GM11168 (cell line): ENCODE measurements around the gene ADAMTS8.

Experiments used
- in situ Hi-C: fragments of 300-500 bp; cut with MboI; formaldehyde crosslinking; loops from one replicate; pipeline ENCODE4 v1.12.0; 2022; ENCODE audit warnings: low sequenced_read_pairs; ENCODE audit not compliant: unreplicated experiment

Gene ADAMTS8

DNA sequence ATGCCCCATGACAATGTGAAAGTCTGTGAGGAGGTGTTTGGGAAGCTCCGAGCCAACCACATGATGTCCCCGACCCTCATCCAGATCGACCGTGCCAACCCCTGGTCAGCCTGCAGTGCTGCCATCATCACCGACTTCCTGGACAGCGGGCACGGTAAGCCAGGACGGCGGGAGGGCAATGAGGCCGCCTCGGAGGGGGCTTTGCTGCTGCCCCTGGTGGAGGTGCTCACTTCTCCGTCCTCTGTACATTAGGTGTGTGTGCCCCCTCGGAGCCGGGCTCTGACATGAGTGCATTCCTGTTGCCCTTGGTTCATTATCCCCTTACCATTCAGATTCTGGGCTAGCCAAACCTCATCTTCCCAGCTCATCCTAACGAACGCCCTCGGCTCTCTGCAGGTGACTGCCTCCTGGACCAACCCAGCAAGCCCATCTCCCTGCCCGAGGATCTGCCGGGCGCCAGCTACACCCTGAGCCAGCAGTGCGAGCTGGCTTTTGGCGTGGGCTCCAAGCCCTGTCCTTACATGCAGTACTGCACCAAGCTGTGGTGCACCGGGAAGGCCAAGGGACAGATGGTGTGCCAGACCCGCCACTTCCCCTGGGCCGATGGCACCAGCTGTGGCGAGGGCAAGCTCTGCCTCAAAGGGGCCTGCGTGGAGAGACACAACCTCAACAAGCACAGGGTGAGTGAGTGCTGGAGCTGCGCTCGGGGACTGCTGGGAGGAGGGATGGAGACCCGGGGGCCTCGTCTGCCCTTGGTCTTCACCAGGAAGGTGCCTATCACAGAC lies 33.9 kb upstream of the ADAMTS8 start:
- in situ Hi-C loops = no loop called here

DNA sequence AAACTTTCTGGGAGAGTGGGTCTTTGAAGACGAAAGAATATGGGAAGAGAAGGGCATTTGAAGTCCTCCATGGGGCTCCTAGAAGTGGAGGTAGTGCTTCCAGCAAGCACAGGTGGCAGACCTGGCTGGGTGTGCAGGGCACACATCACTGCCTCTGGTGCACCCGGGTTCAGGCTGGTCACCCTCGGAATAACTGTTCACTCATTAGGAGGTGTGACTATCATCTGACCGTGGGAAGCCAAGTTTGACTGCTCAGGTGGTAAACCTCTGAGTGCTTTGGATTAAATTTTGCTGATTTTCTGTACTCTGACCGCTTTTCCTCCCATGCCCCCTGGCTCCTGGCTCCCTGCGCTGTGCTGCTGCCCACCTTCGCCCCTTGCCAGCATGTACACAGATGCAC lies 31.1 kb upstream of the ADAMTS8 start:
- in situ Hi-C loops = no loop called here

DNA sequence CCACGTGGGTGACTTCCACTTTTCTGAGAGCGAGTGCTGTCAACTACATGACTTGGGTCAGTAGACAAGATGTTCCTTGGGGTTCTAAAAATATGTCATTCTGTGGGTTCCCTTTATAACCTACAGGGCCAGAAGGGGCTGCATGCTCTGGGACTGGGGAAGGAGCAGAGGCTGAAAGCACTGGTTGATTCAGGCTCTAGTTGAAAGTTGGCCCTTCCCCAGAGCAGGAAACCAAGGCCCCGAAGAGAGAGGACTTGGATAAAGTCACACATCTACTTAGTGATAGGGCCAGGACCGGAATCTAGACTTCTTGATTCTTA lies 30.0 kb upstream of the ADAMTS8 start:
- in situ Hi-C loops = no loop called here

DNA sequence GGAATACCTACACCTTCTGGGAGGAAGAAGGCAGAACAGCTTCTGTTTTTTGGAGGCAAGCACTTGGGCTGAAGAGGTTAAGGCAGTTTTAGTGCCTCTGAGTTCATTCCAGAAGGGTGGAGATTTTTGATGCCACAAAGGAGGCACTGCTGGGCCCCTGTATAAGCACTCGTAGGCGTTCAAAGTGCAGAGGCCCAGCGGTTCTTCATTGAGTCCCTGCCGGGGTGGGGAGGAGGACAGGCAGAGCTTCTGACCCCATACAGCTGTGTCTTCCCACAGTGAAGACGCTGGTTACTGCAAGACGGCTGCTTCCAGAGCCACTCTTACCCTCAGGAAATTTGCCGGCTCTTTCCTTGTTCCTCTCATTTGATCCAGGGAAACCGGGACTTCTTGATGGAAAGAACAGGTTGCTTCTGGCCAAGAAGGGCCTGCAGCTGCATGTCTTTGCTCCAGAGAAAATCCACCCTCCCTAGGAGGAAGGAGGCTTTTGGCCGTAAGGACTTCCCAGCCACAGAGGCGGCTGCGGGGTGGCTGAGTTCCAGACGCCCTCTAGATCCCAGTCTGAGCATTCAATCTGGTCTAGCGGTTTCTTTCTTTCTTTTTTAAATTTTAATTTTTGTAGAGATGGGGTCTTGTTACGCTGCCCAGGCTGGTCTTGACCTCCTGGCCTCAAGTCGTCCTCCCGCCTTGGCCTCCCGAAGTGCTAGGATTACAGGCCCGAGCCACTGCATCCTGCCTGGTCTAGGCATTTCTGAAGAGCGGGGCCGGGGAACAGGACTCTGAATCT lies 29.4 kb upstream of the ADAMTS8 start:
- in situ Hi-C loops = no loop called here

DNA sequence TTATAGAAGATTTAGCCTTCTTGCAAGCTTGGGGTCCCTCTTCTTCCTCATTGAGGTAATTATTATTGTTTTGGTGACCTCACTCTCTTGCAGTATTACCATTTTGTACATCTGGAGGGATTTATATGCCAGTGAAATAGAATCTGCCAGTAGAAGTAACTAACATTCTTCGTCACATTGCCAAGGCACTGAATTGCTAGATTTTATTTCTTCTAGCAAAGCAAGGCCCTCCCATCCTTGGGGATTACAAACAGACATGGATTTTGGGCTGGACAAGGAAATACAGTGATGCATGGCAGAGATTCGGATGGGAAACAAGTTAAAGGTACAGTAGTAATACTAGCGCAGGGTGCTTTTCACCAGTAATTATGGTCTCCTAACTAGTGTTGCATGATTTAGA lies 27.9 kb upstream of the ADAMTS8 start:
- in situ Hi-C loops = no loop called here

DNA sequence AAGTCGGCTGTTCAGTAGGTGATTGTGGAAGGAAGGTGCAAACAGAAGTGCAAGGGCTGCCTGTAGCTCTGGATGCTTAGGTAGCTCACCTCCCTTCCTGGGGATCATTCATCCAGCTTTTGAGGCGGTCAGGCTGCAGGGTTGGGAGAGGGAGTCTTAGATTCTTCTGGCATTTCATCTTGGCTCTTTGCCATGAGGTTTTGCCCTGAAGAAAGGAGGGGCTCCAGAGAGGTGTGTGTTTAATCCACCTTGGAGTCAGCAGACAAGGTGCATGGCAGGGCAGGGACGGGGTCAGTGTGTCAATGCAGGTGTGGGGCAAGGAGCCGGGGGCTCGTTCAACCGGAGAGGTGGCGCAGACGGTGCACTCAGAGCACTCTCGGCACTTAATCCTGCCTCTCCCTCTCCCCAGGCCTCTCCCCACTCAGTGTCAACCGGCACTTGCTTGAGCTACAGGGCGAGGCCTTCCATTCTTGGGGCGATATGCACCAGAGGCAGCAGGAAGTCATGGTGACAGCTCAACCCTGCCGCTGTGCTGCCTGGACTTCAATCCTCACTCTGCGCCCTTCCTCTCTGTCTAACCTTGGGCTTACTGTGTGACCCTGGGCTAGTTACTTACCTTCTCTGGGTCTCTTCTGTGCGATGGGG lies 27.2 kb upstream of the ADAMTS8 start:
- in situ Hi-C loops = no loop called here

DNA sequence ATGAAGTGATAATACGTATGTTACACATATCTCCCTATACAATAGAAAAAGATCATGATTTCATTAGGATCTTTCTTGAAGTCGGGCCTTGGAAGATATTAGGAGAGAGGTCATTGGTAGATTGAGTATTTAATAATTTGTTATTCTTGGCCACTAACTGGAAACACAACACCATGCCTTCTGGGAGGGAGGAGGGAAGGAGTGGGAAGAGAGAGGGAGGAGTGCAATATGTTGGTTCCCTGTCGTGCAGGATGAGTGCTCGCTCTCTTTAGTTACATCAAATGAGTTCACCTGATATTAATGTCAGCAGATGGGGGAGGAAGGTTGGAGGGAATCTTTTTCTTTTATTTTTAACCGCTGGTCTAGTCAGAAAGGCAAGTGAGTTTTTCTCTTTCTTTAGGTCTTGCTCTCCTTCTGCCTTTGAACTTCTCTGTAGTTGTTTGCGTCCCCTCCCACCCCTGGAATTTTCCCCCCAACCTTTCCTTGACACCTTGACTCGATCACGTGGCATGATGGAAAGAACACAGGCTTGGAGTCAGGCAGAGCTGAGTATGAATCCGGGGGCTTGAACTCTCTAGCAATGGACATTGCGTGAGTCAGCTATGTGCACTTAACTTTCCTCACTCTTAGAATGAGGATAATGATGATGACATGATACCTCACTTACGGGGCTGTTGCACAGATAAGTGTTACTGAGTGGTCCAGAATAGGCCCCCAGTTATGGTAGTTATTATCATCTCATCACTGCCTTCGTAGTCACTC lies 26.3 kb upstream of the ADAMTS8 start:
- in situ Hi-C loops = no loop called here

DNA sequence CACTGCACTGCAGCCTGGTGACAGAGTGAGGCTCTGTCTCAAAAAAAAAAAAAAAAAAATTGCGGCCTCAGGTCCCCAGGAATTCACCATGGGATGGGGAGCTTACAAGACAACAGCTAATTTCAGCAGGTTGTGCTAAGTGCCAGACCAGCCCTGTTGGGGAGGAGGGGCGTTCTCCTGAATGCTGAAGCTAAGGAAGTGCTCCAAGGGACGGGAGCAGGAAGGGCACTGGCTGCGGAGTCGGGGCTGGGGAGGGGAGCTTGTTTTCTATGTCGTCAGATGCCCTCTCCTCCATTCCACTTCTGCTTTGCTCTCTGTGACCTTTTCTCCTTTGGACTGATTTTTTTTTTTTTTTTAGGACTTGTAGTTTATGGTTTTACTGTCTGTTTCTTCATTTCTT lies 24.5 kb upstream of the ADAMTS8 start:
- in situ Hi-C loops = no loop called here

DNA sequence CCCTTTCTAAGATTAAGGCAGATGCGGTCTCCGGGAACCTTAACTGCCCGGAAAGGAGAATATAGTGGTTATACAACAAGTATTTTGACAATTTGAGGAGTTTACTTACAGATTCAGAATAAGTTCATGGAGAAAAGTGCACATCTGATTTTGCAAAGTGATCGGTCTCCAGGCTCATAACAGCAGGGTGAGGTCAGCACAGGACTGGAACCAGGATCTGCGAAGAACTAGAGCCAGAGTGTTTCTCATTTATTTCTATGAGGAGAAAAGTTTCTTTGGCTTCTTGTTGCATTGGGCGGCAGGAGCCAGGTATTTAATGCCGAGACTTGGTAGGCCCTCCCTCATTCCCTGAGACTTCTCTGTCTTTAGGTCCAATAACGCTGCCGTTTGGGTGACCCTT lies 23.8 kb upstream of the ADAMTS8 start:
- in situ Hi-C loops = no loop called here

DNA sequence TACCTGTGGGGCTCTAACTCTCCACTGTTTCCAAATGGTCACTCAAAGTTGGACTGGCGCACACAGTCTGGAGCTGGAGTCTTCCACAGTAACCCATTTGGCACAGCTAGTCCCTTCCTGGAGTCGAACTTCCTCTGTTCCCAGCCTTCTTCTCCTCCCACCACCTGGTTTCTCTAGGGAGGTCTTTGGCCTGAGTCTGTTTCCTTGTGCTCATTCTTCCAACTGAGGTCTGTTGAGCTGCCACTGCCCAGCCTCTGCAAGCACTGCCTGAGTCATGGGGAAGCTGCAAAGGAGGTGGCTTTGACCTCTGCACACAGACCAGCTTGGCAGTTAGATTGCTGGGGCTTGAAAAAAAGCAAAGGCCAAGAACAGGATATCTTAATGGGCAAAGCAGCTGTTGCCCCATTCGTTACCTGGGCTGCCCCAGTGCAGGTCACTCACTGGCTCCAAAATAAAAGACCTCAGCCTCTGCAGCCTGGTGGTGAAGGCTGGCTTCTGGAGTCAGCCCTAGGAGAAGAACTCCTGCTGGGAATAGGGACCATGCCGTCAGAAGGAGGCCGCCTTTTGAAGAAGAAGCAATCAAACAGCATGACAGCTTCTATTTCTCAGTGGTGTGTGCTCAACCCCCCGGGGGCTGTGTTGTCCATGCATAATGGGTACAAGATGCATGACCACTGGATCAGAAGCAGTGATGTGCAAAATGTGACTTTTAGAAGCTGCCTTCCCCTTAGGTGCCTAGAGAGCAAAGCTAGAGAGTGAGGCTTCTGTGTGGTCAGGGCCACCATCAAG lies 23.0 kb upstream of the ADAMTS8 start:
- in situ Hi-C loops = no loop called here

DNA sequence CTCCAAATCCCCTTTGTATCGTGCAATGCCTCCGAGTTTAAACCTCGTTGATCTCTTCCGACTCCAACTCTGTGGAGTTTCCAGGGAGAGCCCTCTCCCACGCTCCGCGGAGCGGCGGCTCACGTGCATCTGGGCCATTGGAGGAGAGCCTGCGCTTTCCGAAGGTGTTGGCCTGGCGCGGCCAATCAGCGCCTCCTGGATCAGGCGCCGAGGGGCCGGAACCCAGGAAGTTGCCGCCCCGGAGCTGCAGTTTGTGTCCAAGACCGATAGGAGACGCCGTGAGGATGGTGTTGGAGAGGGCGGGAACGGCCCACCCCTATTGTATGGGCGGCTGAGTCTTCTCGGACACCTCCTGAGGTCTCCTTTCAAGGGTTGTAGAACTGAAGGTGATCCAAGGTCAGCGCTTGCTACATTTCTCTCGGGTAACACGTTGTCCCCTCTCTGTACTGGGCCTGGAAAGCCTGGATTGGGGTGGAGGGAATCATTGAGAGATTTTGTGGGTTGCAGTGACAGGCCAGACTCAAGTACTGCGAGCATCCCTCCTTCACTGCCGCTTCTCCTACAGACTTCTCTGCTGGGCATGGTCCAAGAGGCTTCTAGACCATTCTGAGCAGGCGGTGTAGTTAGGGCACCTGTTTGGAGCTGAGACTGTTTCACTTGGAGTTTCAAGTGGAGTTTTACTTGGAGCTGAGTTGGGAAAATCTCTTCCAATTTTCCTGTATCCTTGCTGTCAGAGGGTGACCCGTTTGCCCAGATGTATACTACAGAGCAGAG lies 21.8 kb upstream of the ADAMTS8 start:
- in situ Hi-C loops = no loop called here

DNA sequence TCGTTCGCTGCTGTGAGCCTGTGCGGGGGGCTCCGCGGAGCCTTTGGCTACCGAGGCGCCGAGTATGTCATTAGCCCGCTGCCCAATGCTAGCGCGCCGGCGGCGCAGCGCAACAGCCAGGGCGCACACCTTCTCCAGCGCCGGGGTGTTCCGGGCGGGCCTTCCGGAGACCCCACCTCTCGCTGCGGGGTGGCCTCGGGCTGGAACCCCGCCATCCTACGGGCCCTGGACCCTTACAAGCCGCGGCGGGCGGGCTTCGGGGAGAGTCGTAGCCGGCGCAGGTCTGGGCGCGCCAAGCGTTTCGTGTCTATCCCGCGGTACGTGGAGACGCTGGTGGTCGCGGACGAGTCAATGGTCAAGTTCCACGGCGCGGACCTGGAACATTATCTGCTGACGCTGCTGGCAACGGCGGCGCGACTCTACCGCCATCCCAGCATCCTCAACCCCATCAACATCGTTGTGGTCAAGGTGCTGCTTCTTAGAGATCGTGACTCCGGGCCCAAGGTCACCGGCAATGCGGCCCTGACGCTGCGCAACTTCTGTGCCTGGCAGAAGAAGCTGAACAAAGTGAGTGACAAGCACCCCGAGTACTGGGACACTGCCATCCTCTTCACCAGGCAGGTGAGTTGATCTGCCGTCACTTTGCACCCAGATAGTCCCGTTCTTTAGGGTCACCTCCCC lies 21.0 kb upstream of the ADAMTS8 start:
- in situ Hi-C loops = no loop called here

DNA sequence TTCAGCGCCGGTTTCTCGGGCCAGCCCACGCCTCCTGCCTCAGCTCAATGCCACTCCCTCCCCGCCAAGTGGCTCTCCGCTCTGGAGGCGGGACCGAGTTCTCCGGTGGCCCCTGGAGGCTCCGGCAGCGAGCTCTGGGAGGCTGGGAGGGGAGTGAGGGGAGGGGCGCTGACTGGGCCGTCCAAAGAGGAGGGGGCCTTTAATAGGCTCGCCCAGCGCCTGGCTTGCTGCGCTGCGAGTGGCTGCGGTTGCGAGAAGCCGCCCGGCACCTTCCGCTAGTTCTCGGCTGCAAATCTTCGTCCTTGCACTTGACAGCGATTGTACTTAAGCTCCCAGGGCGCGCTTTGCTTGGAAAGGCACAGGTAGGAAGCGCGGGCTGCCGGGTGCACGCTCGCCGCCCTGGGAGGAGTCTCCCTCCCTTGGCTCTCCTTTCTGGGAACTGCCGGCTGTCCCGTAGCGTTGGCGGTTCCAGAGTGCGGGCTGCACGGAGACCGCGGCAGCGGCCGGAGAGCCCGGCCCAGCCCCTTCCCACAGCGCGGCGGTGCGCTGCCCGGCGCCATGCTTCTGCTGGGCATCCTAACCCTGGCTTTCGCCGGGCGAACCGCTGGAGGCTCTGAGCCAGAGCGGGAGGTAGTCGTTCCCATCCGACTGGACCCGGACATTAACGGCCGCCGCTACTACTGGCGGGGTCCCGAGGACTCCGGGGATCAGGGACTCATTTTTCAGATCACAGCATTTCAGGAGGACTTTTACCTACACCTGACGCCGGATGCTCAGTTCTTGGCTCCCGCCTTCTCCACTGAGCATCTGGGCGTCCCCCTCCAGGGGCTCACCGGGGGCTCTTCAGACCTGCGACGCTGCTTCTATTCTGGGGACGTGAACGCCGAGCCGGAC lies 20.3 kb upstream of the ADAMTS8 start, which contains the start of gene ADAMTS15:
ADAMTS15 (plus strand) TSS at position 230 of the 894 bp plus-strand sequence; CDS start at position 559, 329 bp downstream.
- in situ Hi-C loops = no loop called here

DNA sequence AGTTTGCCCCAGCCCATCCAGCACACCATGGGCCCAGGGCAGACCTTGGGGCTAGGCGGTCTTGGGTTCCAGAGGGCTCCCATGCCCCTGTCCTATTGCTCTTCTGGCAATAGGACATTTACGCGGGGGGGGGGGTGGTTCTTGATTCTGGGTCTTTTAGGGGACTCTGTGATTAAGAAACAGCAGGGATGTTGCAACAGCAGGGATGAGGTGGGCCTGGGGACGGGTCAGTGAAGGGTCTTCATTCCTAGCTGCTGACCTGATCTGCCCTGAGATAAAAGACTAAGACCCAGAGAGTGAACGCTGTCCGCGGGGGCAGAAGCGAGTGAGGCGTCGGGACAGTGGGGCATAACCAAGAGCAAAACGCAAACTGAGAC lies 19.6 kb upstream of the ADAMTS8 start:
- in situ Hi-C loops = no loop called here

DNA sequence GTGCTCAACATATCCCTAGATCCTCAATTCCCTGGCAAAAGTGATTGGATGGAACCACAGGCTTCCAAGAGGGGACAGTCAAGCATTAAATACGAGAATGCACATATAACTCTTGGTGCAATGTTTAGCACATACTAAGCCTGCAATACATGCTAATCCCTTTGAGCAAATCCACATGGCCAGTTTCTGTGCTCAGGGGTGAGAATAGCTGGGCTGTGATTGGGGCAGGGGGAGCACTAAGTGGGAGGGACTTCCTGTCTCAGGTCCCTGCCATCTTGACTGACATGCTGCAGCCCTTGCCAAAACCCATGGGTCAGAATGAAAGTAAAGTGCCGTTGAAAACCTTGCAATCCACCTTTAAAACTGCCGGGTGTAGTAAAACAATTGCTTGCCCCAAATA lies 17.4 kb upstream of the ADAMTS8 start:
- in situ Hi-C loops = no loop called here

DNA sequence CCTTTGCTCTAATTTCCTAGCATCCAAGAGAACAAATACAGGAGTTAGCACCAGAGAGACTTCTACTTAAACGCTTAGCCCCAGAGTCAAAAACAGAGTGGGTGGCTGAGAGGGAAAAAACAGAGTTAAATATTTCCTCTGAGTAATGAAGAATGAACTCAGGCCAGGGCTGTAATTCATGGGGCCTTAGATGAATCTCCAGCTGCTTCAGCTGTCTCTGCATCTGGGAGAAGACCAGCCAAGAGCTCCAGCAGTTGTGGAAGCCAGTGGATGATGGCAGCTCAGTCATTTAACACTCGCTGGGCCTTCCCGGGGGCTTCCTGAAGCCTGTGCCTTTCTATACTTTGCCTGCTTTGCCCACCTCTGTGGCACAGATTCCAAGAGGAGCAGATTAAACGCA lies 14.3 kb upstream of the ADAMTS8 start:
- in situ Hi-C loops = no loop called here

DNA sequence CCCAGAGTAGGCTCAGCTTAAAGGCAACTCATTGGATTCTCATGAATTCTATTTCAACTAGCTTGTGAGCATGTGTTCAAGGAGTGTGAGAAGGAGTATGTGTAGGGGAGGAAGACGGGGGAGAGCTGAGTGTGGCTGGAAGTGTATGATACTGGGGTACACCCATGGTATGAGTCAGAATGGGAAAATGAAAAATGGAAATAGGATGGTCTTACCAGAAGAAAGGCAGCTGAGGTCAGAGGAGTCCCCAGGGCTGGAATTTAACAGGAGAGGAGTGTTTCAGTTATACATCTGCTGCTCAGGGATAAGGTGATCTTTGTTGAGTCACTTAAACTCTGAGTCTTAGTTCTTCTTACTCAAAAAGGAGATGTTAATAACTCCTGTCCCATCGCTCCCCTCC lies 13.3 kb upstream of the ADAMTS8 start:
- in situ Hi-C loops = no loop called here

DNA sequence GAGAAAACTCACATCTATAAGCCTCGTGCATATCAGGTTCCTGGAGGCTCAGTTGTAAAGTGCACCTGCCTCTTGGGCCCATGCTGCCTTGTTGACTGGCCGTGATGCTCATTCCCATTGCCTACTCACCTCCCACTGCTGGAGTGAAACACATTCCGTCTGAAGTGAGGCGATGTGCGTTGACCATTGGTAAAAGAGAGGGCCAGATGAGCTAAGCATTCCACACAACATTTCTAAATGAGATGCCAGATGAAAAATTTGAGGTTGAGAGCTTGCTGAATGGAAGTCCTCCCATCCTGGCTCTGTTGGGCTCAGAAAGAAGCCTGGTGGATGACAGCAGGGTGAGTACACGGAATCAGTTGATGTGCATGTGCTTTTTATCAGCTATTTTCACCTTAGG lies 11.5 kb upstream of the ADAMTS8 start:
- in situ Hi-C loops = loop anchor here (10.0 kb wide), 1 partner anchor 415 kb away; no protein-coding TSS in a partner anchor
